Lower lobe of right lung (tissue), 2 donors: Measurements from ENCODE around the gene PMPCB. TPM values are rescaled to one million over a fixed set of nuclear protein-coding genes. Genes with fewer than 3 reads are reported as not detected.

Experiments used
- ATAC-seq, 2 donors: fragments of 200-7000 bp; cut with Tn5 transposase; one replicate each; pipeline ENCODE4 v1.9.1; 2020 to 2022; ENCODE audit warnings: mild to moderate bottlenecking in 2 of 2, moderate library complexity in 2 of 2
- DNase-seq: peaks from one replicate; pipeline ENCODE4 v3.0.0-alpha.2; 2020
- H3K27ac ChIP-seq: fragments of 200-600 bp; one replicate; pipeline ENCODE4 v1.8.0; 2022
- H3K27me3 ChIP-seq: fragments of 200-600 bp; one replicate; pipeline ENCODE4 v1.8.0; 2022; ENCODE audit warnings: low read depth
- H3K36me3 ChIP-seq: fragments of 200-600 bp; one replicate; pipeline ENCODE4 v1.8.0; 2022; ENCODE audit warnings: mild to moderate bottlenecking
- H3K4me1 ChIP-seq: fragments of 200-600 bp; one replicate; pipeline ENCODE4 v1.8.0; 2022
- H3K4me3 ChIP-seq: fragments of 200-600 bp; one replicate; pipeline ENCODE4 v1.8.0; 2022; ENCODE audit warnings: mild to moderate bottlenecking
- H3K9me3 ChIP-seq: fragments of 200-600 bp; one replicate; pipeline ENCODE4 v1.8.0; 2022
- intact Hi-C: fragments of 100-400 bp; cut with DNase I; formaldehyde crosslinking; loops from one replicate; pipeline ENCODE4 v1.11.0; 2022
- total RNA-seq: library from RNA; stranded (reverse); fragmentation: NEBNext Ultra II Directional; extraction: Animal tissue kit (Norgen Biotek cat#: 25700); gene quantifications from one replicate; pipeline ENCODE4 v1.2.1, GENCODE V29; 2021
- TF ChIP-seq, protein P1 (sequence below): fragments of 200-600 bp; IDR thresholded peaks from one replicate; pipeline ENCODE4 v1.8.0; 2022; ENCODE audit warnings: antibody characterized with exemption, mild to moderate bottlenecking
- donor health status: DM: no; HTN: yes; CAD: no; lungs with severe emphysema.

PMPCB gene
- total RNA-seq, 1 donor from 2014 or later: 47.7 TPM

DNA sequence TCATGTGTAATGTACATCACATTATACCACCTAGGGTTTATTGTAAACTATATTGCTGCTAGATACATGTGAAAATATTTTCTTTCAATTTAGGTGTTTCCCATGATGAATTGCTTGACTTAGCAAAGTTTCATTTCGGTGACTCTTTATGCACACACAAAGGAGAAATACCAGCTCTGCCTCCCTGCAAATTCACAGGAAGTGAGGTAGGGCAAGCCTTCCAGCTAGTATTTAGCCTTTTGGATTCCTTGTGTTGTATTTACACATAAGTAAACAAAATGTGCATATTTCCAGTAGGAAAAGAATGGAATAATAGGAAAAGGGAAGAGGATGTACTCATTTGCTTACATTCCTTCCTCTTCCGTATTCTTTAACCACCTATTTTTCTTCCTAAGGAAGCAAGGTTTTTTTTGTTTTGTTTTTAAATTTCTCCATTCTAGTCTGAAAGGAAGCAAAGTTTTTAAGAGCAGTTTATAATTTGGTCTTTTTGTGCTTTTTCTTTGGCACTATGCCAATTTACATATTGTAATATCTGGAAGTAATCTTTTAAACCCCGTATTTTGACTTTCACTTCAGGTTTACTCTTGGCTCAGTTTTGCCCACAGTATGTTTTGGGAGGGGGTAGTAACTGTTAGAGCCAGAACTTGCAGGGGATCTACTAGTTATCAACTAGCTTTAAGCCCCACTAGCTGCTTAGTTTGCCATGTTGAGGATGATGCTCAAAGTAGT is 10.4 kb downstream of the PMPCB start:
- Histone ChIP-seq H3K4me1 (peaks cover 9% of the 10 kb centered on the region), H3K27ac (no peak overlapping the region), H3K4me3 (no peak overlapping the region), H3K27me3 (no peaks in the 10 kb centered on the region), H3K9me3 (no peaks in the 10 kb centered on the region), H3K36me3 (peaks cover 100% of the 10 kb centered on the region)
- ATAC-seq: no peak
- DNase-seq: no peak
- TF ChIP-seq, protein P1, sequence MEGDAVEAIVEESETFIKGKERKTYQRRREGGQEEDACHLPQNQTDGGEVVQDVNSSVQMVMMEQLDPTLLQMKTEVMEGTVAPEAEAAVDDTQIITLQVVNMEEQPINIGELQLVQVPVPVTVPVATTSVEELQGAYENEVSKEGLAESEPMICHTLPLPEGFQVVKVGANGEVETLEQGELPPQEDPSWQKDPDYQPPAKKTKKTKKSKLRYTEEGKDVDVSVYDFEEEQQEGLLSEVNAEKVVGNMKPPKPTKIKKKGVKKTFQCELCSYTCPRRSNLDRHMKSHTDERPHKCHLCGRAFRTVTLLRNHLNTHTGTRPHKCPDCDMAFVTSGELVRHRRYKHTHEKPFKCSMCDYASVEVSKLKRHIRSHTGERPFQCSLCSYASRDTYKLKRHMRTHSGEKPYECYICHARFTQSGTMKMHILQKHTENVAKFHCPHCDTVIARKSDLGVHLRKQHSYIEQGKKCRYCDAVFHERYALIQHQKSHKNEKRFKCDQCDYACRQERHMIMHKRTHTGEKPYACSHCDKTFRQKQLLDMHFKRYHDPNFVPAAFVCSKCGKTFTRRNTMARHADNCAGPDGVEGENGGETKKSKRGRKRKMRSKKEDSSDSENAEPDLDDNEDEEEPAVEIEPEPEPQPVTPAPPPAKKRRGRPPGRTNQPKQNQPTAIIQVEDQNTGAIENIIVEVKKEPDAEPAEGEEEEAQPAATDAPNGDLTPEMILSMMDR: no peak
- intact Hi-C loops: no loop called here

DNA sequence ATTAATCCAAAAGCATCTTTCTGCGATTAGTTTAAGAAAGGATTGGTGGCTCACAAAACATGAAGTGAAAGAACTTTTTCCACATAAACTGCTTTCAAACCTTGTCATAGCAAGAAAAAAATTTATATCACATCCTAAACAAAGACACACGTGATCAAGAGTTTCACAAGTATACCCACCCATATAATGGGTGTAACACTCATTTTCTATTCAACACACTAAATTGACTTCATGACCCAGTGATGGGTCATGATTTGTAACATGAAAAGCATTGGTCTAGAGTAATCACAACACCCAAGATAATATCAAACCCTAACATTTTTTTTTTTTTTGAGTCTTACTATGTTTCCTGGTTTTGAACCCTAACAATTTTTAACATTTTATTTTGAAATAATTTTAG is 17.6 kb downstream of the PMPCB start:
- Histone ChIP-seq H3K9me3 (no peaks in the 10 kb centered on the region), H3K27me3 (no peaks in the 10 kb centered on the region), H3K27ac (no peak overlapping the region), H3K36me3 (peaks cover 100% of the 10 kb centered on the region), H3K4me3 (no peak overlapping the region), H3K4me1 (no peaks in the 10 kb centered on the region)
- no peak for ATAC-seq
- TF ChIP-seq, protein P1: no peak
- no peak for DNase-seq
- intact Hi-C loops: no loop called here

DNA sequence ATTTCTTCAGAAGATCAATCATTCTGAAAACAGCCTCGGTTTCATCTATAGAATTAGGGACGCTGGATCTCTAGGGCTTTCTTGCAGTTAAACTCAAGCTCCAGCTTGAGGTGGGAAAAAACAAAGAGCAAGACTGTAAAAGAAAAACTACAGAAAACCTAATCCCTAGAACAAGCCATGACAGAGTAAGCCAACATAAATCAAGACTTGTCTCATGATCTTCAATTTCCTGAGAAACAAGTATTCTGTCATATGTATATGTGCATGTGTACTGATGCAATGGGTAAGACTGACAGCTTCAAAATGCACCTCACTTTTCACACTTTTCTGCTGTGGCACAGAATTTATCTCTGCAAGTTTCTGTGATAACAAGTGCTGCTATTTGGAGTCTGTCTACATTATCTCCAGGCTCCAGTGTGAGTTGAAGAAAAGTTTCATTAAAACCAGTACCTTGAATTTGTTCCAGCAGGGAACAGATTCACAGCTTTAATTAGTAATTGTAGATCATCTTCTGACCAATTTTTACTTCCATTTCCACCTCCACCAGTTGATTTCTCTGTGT is 19.2 kb downstream of the PMPCB start:
- H3K4me1 ChIP-seq: no peaks in the 10 kb centered on the region
- no peak overlapping the region for H3K27ac ChIP-seq
- H3K9me3 ChIP-seq: no peaks in the 10 kb centered on the region
- H3K27me3 ChIP-seq: no peaks in the 10 kb centered on the region
- peaks cover 100% of the 10 kb centered on the region for H3K36me3 ChIP-seq
- ATAC-seq: no peak
- intact Hi-C loops: no loop called here
- no peak for DNase-seq
- no peak overlapping the region for H3K4me3 ChIP-seq
- TF ChIP-seq, protein P1: no peak

DNA sequence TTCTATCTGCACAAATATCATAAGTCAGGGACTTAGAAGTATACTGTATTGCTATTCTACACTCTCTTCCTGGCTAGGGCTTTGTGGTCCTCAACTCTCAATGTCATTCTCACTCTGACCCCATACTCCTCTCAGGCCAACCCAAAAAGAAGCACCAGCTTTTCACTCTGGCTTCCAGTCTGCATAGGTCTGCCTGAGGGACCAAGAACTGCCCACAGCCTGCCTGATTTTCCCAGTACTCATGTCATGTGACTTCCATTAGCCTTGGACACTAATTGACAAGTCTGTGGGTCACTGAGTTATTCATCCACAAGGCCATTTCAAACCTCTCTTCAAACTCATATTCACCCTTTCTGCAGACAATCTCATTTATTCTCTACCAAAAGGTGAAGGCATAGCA is 19.8 kb downstream of the PMPCB start:
- intact Hi-C loops: no loop called here
- Histone ChIP-seq H3K36me3 (peaks cover 100% of the 10 kb centered on the region), H3K27ac (no peak overlapping the region), H3K9me3 (no peaks in the 10 kb centered on the region), H3K4me3 (no peak overlapping the region), H3K27me3 (no peaks in the 10 kb centered on the region), H3K4me1 (no peaks in the 10 kb centered on the region)
- DNase-seq (no peak), ATAC-seq (no peak)
- TF ChIP-seq, protein P1: no peak

DNA sequence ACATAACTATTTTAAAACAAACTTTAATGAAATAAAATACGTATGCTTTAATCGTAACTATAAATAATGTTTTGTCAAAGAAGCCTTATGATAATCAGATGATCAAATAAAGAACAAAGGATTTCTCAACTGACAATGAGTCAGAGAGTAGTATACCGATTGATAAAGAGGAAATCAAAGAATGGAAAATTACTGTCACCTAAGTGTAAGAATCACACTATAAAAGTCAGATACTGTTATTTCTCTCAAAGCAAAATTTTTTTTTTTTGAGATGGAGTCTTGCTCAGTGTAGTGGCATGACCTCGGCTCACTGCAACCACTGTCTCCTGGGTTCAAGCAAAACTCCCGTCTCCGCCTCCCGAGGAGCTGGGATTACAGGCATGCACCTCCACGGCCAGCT is 28.5 kb downstream of the PMPCB start:
- TF ChIP-seq, protein P1: no peak
- ATAC-seq: no peak
- intact Hi-C loops: no loop called here
- DNase-seq: no peak
- Histone ChIP-seq H3K4me3 (no peak overlapping the region), H3K9me3 (no peaks in the 10 kb centered on the region), H3K4me1 (no peaks in the 10 kb centered on the region), H3K36me3 (peaks cover 92% of the 10 kb centered on the region), H3K27ac (no peak overlapping the region), H3K27me3 (no peaks in the 10 kb centered on the region)
